Measurements from ENCODE around the gene LGR4.

- TF ChIP-seq GATA2 (IDR thresholded peaks at IDR 0.05; ENCODE audit: low read depth, low read length) (no peak), GATA3 (IDR thresholded peaks at IDR 0.05; ENCODE audit: low read depth, low read length) (no peak)
These were observed 142.5 kb downstream of the LGR4 start for GRCh38 chr11:27329867-27330632.
